Hepatocyte (in vitro differentiated cells): ENCODE data around the gene STRN.

ENCODE experiments used
- EZH2 ChIP-seq: fragments of 200-600 bp; sonication (generic); IDR thresholded peaks from 2 replicates; pipeline ENCODE4 v1.6.1; 2016; ENCODE audit warnings: antibody characterized with exemption, mild to moderate bottlenecking, borderline replicate concordance
- EZH2phosphoT487 ChIP-seq: fragments of 200-600 bp; sonication (generic); IDR thresholded peaks from one replicate; pipeline ENCODE4 v1.6.1; 2018; ENCODE audit warnings: antibody characterized with exemption, mild to moderate bottlenecking, low read depth, moderate library complexity; ENCODE audit not compliant: unreplicated experiment, severe bottlenecking
- TF ChIP-seq, protein P1 (sequence below): fragments of 200-600 bp; sonication (generic); IDR thresholded peaks from 2 replicates; pipeline ENCODE4 v1.5.1; 2016; ENCODE audit warnings: antibody characterized with exemption, mild to moderate bottlenecking; ENCODE audit not compliant: poor library complexity

DNA sequence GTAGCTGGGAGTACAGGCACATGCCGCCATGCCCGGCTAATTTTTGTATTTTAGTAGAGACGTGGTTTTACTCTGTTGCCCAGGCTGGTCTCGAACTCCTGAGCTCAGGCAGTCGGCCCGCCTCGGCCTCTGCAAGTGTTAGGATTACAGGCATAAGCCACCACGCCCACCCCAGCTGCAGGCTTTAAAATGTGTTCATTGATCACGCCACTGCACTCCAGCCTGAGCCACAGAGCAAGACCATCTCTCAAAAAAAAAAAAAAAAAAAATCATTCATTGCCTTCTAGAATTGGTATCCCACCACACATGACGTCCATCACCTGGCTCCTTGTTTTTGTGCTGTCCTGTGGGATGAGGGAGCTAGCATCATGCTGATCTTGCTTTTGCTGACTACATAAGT is 142.5 kb downstream of the STRN start:
- TF ChIP-seq, protein P1, sequence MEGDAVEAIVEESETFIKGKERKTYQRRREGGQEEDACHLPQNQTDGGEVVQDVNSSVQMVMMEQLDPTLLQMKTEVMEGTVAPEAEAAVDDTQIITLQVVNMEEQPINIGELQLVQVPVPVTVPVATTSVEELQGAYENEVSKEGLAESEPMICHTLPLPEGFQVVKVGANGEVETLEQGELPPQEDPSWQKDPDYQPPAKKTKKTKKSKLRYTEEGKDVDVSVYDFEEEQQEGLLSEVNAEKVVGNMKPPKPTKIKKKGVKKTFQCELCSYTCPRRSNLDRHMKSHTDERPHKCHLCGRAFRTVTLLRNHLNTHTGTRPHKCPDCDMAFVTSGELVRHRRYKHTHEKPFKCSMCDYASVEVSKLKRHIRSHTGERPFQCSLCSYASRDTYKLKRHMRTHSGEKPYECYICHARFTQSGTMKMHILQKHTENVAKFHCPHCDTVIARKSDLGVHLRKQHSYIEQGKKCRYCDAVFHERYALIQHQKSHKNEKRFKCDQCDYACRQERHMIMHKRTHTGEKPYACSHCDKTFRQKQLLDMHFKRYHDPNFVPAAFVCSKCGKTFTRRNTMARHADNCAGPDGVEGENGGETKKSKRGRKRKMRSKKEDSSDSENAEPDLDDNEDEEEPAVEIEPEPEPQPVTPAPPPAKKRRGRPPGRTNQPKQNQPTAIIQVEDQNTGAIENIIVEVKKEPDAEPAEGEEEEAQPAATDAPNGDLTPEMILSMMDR = no peak
- TF ChIP-seq EZH2phosphoT487 (no peak), EZH2 (no peak)
